K562 (cell line): Measurements from ENCODE around the gene EPM2A. TPM values are rescaled to one million over a fixed set of nuclear protein-coding genes. Genes with fewer than 3 reads are reported as not detected.

Experiments used
- ARNT ChIP-seq, 2 experiments: fragments of 450-650 bp; IDR thresholded peaks; 2 replicates each; pipeline ENCODE4 v1.6.1; 2016; ENCODE audit warnings: mild to moderate bottlenecking in 1 of 2
- BRD4 ChIP-seq: fragments of 200-600 bp; sonication (generic); IDR thresholded peaks from 2 replicates; pipeline ENCODE4 v1.6.1; 2017; ENCODE audit warnings: inconsistent platforms
- DPF2 ChIP-seq: fragments of 450-650 bp; IDR thresholded peaks from 2 replicates; pipeline ENCODE4 v1.6.1; 2016
- EP400 ChIP-seq: fragments of 450-650 bp; IDR thresholded peaks from 2 replicates; pipeline ENCODE4 v1.6.1; 2017; ENCODE audit warnings: antibody characterized with exemption, mild to moderate bottlenecking, moderate library complexity
- TARDBP ChIP-seq: fragments of 450-650 bp; IDR thresholded peaks from 2 replicates; pipeline ENCODE4 v1.6.1; 2016
- ZBTB40 ChIP-seq, 2 experiments: fragments of 450-650 bp in 1 of 2; sonication (generic) in 1 of 2; formaldehyde crosslinking in 1 of 2; IDR thresholded peaks; 2 replicates each; pipeline versions ENCODE4 v1.7.1 to v1.9.0; 2016 to 2022; ENCODE audit warnings: inconsistent platforms in 1 of 2, mild to moderate bottlenecking in 1 of 2, missing genetic modification reagents in 1 of 2
- ZFP36 ChIP-seq: fragments of 150-350 bp; IDR thresholded peaks from 2 replicates; pipeline ENCODE4 v1.6.1; 2018; ENCODE audit warnings: low read length, low read depth; ENCODE audit not compliant: partially characterized antibody
- ZNF3 ChIP-seq: fragments of 250-450 bp; sonication (Bioruptor Pico); IDR thresholded peaks from 2 replicates; pipeline ENCODE4 v1.5.0; 2021; ENCODE audit warnings: mild to moderate bottlenecking, moderate library complexity
- ZNF318 ChIP-seq, 2 experiments: fragments of 450-650 bp; IDR thresholded peaks; 2 replicates each; pipeline ENCODE4 v1.6.1; 2016; ENCODE audit warnings: mild to moderate bottlenecking in 2 of 2, borderline replicate concordance in 1 of 2, low read depth in 1 of 2, moderate library complexity in 1 of 2
- polyA plus RNA-seq, 8 experiments: library from polyadenylated mRNA; depleted of rRNA in 4 of 8; stranded (reverse) in 5 of 8; unstranded in 3 of 8; fragments of >200 nt; fragmentation: Nextera tagmentation in 2 of 8; fragmentation: Illumina TruSeq in 1 of 8; extraction: Ambion mirVana in 2 of 8; extraction: Trizol in 1 of 8; gene quantifications; 2 replicates each; pipeline versions ENCODE4 v1.2.1 to v1.2.3, GENCODE V29; 2011 to 2014; ENCODE audit warnings: inconsistent platforms in 1 of 8, missing spikeins in 1 of 8
- total RNA-seq, 7 experiments: library from RNA; depleted of rRNA in 6 of 7; stranded (reverse); fragments of >200 nt in 6 of 7; fragmentation: Illumina TruSeq in 2 of 7; extraction: Trizol in 2 of 7; gene quantifications; 2 replicates each; pipeline versions ENCODE4 v1.2.1 to v1.2.3, GENCODE V29; 2011 to 2021; ENCODE audit warnings: low replicate concordance in 1 of 7

The EPM2A gene
- total and polyA plus RNA-seq, 9 of the 15 experiments (the other 6 are each of a cell fraction or from before 2014, with no cell fraction given), result 0.35 to 5.3 (median 2.5) TPM

GRCh38 chr6:145734486-145735355, 599 bp downstream of the EPM2A start (continued):
- TF ChIP-seq ZNF318 (IDR thresholded peaks at IDR 0.05; ENCODE audit: borderline replicate concordance in 1 of 2, low read depth in 1 of 2) (no peak), DPF2 (peak; percentile 49; the same call in 1 of the 2 replicates), ZBTB40 (IDR thresholded peaks at IDR 0.05) (peak; percentile 54), ZBTB40 (CRISPR knock-in tag; IDR thresholded peaks at IDR 0.05) (no peak), BRD4 (no peak; the same call in 1 of the 2 replicates), ZNF3 (CRISPR knock-in tag) (no peak), ZFP36 (peak; percentile 16), EP400 (peak; percentile 80), ARNT (IDR thresholded peaks at IDR 0.05) (0 out of 4 replicates have a peak, but pooled peaks of 1 of the 2 experiments have one; percentile 19), TARDBP (peak; percentile 67; the same call in 1 of the 2 replicates)
